ENCODE data around the gene ZNF335.
"Not testable (repeated sequence)": the region's sequence is repeated elsewhere in the genome, so short reads cannot be mapped to it uniquely, and the experiment has no call there.

DNA sequence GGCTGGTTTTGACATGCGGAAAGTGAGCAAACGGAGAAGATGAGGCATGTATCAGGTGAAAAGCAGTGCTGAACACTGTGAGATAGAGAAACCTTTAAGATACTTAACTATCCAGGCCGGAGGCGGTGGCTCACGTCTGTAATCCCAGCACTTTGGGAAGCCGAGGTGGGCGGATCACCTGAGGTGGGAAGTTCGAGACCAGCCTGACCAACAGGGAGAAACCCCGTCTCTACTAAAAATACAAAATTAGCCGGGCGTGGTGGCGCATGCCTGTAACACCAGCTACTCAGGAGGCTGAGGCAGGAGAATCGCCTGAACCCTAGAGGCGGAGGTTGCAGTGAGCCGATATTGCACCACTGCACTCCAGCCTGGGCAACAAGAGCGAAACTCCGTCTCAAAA lies 40.3 kb downstream of the ZNF335 start:
- TF ChIP-seq, protein P1, sequence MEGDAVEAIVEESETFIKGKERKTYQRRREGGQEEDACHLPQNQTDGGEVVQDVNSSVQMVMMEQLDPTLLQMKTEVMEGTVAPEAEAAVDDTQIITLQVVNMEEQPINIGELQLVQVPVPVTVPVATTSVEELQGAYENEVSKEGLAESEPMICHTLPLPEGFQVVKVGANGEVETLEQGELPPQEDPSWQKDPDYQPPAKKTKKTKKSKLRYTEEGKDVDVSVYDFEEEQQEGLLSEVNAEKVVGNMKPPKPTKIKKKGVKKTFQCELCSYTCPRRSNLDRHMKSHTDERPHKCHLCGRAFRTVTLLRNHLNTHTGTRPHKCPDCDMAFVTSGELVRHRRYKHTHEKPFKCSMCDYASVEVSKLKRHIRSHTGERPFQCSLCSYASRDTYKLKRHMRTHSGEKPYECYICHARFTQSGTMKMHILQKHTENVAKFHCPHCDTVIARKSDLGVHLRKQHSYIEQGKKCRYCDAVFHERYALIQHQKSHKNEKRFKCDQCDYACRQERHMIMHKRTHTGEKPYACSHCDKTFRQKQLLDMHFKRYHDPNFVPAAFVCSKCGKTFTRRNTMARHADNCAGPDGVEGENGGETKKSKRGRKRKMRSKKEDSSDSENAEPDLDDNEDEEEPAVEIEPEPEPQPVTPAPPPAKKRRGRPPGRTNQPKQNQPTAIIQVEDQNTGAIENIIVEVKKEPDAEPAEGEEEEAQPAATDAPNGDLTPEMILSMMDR (IDR thresholded peaks at IDR 0.05), result not testable (repeated sequence)
- TF ChIP-seq POLR2A (IDR thresholded peaks at IDR 0.05), result not testable (repeated sequence)
